ENCODE data around the gene RHBDL3.
"Not testable (repeated sequence)": the region's sequence is repeated elsewhere in the genome, so short reads cannot be mapped to it uniquely, and the experiment has no call there.

Gene RHBDL3

DNA sequence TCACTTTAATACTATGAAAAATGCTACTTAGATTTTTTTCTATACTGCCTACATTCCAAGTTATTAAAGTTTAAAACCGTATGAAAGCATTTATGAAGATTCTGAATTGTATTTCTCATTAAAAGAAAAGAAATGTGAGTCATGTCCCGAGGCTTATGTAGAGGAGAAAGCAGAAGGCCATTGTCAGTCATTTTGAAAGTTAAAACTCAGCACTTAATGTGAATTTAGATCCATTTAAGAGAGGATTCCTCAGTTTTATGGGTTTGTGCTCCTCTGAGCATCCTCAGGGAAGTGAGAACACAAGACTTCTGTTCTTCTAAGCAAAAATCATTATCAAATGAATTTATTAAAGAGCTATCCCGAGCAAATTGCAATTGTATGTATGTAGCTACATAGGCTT is 64.5 kb downstream of the RHBDL3 start:
- DNase-seq, result no peak

DNA sequence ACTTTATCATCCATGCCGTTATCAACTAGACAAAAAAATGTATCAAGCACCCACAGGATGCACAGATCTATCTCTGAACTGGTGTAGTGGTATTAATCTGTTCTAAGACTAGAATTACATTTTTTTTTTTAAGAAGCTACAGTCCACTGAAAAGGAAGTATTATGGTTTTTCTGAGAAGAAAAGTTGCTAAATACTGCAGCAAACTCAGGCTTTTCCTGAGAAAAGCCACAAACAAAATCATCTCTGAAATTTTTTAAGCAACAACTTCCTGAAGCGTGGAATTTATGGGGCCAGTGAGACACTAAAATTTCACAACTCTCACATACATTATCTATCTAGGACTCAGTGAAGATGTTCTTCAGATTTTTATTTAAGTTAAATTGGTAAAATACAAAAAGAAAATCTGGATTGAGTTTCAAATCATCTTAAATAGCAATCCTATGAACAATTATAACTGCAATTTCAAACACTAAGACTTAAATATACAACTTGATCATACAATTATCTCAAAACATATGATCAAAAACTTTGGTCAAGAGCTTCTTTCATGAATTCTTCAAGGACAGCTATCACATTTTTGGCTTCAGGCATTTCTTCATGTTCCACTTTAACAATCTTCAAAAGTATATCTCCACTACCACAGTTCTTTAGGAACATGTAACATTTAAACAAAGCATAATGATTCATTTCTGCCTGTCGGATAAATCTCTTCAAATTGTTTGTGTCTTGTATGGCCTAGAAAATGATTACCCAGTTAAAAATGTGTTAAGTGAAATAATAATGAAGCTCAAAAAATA is 65.8 kb downstream of the RHBDL3 start:
- DNase-seq, result peak; percentile 90

DNA sequence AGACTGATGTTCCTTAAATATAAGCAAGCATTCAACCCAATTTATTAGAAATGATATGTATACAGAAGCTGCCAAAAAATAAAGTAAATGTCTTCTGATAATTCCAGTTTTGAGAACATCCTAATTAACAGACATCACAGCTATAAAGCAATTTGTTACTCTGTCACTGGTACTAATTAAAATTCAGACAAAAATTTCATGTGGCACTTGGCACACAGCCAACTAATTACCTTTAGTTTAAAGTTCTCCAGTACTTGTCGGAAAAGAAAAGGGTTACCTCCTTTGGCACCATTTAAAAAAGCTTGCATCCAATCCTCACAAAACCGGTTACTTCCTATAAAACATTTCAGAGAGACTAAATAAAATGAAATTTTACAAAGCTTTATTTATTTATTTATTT is 67.6 kb downstream of the RHBDL3 start:
- DNase-seq, result no peak

DNA sequence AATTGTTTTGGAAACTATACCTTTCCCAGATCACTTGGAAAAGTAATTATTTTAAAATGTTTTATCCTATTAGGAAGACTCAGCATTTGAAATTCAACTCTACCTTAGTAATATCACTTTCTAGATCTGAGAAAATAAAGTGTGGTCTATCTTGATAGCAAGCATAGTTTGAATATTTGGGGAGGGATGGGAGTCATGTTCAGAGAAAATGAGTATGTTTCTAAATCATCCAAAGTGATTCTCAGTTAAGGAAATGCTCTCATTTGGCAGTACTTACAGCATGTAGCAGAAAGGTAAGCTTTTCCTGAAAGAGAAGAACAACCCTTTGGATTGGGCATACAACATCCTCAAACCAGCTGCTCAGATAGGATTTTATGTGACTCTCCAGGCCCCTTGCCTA is 69.4 kb downstream of the RHBDL3 start:
- no peak for DNase-seq

DNA sequence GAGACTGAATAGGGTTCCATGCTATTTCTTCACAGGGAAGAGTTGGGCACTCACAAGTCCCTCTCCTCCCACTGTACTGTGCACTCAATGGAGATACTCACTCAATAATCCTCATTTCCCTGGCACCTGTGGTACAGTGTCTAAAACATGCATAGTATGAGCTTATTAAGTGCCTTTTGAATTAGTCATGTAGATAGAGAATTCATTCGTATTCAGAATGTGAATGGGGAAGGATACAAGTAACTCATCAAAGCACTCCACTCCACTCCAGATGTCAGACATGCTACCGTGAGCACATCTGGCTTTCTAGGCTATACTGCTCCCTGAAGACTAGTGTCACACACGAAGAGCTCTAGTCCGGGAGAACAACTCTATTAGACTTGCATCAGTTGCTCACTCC is 70.1 kb downstream of the RHBDL3 start:
- no peak for DNase-seq

DNA sequence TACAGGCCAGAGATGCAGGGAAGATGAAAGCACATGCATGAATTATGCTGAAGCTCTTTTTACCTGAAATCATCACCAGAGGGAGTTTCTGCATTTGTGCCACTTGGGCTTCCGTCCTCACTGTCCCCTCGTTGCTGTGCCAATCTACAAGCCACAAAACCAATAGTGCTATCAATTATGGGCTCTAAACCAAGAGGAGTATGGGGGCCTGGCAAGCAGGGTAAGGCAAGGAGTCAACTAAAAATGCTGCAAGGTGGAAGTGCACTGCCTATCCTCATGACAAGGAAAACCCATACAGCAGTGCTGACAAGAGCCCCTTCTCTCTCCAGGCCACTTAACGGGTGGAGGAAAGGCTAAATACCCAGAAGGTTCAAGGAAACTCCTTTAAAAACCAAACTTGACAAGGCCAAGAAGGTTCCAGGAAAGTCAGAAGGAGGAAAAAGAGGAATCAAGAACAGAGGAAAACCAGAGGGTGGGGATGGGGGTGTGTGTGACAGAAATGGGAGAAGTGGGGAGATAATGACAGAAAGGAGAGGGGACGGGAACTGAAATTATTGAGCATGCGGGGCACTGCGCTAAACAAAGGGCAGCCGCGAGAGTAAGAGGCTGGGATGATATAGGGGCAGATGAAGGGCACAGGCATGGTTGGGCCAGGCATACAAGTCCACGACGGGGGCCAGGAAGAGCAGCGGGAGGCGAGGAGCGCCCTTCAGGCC is 75.7 kb downstream of the RHBDL3 start:
- DNase-seq, result peak; percentile 69

DNA sequence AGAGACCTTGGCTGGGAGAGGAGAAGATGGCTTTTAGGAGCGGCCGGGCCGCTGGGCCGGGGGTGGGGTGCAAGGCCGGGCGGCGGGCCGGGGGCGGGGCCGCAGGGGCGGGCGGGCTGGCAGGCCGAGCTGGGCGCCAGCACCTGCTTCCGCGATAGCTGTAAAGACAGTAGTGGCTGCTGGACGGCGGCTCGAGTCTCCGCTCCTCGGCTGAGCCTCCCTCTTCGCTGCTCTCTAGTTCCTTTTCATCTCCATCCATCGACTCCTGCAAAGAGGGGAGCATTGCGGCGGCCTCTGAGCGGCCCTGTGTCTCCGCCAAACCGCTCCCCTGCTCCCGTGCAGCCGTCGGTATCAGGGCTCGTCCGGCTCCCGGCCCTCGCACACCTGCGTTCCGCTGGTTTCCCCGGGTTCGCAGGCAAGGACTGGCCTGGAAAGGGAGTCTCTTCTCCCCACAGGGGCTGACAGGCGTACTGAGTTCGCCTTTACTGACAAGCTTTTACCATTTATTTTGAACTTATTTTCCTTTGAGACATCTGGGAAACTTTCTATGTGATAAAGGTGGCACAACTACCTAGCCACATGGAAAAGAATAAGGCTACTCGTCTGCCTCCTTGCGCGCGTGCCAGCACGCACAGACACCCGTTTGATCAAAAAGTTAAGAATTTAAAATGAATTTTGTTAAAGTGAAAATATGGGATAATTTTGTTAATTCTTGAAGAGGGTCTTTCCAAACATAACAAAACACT is 76.4 kb downstream of the RHBDL3 start, which contains the start of gene C17orf75:
Gene C17orf75, minus strand, starts transcription at position 317 of the 746 bp plus-strand sequence. Its CDS starts 34 bp downstream, at position 283.
- peak; percentile 88 for DNase-seq

DNA sequence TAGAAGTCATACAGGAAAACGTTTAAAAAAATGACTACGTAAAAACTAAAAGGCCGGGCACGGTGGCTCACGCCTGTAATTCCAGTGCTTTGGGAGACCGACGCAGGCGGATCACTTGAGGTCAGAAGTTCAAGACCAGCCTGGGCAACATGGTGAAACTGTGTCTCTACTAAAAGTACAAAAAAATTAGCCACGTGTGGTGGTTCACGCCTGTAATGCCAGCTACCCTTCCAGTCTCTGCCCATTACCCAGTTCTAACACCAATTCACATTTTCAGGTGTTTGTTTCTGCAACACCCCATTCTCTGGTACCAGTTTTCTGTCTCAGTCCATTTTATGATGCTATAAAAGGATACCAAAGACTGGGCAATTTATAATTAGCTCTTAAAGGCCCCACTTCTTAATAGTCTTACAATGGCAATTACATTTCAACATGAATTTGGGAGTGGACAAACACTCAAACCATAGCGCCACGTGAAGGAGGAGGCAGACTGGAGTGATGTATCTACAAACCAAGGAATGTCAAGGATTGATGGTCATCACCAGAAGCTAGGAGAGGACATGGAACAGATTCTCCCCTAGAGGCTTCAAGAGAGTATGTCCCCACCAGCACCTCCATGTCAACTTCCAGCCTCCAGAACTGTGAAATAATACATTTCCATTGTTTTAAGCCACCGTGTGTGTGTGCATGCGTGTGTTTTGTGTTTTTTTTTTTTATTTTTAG is 77.1 kb downstream of the RHBDL3 start:
- DNase-seq, result peak; percentile 9

DNA sequence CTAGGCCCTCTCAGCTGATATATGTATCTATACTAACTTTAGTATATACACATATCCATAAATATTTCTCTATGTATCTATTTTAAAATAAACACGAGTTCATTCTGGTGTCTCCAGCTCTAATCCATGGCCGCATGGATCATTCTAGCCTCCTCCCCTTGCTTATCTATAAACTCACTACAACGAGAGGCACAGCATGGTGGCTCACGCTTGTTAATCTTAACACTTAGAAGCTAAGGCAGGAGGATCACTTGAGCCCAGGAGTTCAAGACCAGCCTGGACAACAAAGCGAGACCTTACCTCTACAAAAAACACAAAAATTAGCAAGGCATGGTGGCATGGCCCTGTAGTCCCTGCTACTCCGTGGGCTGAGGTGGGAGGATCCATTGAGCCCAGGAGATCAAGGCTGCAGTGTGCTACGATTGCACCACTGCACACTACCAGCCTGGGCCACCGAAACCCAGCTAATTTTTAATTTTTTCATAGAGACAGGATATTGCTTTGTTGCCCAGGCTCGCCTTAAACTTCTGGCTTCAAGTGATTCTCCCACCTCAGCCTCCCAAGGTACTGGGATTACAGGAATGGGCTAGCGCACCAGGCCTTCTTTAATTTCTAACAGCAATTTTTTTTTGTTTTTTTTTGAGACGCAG is 80.4 kb downstream of the RHBDL3 start:
- DNase-seq, result no peak

DNA sequence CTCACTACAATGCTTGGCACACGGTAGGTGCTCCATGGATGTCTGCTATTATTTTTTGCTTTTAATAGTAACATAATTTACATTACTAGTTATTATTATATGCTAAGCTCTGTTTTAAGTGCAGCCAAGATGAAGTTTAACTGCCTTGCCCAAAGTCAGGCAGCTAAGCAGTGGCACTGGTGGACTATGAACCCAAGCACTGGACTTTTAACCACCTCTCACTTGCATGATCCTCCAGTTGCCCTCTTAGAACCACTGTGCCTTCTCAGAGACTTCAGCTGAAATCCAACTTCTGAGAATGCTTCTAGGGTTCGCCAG is 82.8 kb downstream of the RHBDL3 start:
- DNase-seq, result peak; percentile 85

DNA sequence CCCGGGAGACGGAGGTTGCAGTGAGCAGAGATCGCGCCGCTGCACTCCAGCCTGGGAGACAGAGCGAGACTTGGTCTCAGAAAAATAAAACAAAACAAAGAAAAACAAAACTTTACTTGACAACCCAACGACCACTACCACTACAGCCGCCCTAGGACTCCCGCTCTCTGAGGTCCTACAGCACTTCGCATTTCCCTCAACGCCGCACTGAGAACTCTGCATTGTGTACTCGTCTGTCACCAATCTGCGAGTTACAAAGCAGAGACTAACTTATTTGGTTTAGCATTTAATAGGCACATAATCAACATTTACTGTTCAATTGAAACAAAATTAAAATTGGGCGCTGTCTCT is 83.8 kb downstream of the RHBDL3 start:
- DNase-seq, result peak; percentile 80

DNA sequence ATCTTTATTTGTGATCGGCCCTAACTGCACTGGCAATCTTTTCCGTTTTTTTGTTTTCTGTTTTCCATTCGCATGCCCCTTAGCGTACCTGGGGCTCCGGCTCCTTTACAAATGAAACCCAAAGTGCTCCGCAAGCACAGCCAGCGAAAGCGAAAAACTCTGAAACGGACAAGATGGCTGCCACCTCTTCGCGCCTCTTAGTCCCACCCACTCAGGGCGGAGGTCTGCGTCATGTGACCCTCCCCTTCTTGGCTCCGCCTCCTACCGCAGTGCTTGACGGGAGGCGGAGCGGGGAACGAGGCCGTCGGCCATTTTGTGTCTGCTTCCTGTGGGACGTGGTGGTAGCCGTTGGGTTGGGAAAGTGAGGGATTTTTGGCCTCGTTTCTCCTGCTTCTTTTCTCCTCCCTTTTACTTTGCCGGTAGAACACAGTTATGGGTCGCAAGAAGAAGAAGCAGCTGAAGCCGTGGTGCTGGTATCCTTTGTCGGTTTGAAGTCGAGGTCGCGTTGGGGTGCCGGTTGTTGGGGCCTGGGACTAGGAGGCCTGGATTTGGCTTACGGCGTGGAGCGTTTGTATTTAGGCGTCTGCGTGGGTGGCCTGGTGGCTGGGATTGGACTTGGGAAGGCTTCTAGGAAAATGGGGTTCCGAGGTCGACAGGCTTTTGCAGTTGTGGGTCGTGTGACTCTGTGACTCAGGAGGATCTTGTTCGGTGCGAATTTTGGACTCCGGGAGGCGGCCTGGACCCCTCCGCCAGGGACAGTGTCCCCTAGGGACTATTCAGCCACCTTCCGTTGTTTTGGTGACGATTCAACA is 84.4 kb downstream of the RHBDL3 start, which contains the start of gene ZNF207:
Gene ZNF207, plus strand, starts transcription at position 304 of the 812 bp plus-strand sequence. Its CDS starts 129 bp downstream, at position 433.
- peak; percentile 97 for DNase-seq

DNA sequence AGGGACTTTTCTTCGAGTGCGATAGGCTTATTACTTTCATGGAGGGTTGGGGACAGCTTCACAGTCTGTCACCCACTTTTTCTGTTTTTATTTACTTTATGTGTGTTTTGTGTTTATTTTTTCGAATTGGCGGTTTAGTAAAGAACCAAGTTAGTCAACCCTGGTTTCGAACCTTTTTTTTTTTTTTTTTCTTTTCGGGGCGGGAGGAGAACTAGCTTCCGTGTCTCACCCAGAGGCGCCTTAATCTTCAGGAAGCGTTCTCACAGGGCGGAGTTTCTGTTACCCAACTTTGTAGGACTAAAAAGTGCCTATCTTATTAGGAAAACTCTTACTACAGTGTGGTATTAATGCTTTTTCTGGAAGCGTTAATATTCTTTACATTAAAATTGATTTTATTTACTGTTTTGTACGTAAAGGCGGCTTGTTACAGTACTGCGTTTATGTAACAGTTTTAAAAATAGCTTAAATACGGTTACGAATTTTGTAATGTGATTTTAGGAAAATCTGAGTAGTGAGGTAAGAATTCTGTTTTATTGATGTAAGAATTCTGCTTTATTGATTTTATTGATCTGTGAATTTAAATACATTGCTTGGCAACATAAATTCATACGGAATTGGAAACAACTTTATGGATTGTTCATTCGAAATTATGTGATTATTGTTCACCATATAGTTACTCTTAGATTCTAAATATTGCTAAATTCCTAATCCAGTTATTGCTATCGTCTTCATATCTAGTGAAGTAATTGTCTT is 85.2 kb downstream of the RHBDL3 start:
- DNase-seq, result peak; percentile 87

DNA sequence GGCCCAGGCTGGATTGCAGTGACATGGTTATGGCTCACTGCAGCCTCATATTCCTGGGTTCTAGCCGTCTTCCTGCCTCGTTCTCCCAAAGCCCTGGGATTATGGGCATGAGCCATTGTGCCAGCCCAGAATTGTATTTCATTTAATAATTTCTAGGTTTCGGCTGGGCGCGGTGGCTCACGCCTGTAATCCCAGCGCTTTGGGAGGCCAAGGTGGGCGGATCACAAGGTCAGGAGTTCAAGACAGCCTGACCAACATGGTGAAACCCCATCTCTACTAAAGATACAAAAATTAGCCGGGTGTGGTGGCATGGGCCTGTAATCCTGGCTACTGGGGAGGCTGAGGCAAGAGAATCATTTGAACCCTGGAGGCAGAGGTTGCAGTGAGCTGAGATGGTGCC is 87.1 kb downstream of the RHBDL3 start:
- not testable (repeated sequence) for DNase-seq

DNA sequence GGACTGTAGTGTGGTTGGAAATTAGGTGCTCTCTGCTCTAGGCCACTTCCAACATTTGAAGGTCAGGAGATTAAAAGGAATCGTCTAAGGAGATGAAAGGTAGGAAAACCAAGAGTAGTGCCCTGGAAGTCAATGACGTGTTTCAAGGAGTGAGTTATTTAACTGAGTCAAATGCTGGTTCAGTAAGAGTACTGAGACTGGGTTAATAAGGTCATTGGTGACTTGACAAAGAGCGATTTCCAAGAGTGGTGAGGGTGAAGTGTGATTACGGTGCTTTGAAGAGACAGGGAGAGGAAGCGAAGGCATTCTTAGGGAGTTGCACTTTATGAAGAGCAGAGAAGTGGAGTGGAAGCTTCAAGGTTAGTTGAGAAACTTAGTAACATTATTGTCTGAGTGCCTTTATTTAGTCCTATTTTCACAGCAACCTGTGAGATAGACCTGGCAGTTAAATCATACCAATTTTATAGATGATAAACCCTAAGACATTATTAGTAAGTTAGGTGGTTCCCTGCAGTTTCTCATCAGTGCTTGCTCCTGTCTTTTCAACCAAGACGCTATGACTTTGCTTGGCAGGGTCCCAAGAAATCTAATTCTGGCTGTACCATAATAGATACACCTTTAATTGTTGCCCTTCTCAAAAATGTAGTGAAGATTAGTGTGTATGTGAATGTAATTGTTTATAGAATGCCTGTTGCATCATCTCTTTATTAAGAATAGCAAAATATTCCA is 90.2 kb downstream of the RHBDL3 start:
- DNase-seq, result no peak

DNA sequence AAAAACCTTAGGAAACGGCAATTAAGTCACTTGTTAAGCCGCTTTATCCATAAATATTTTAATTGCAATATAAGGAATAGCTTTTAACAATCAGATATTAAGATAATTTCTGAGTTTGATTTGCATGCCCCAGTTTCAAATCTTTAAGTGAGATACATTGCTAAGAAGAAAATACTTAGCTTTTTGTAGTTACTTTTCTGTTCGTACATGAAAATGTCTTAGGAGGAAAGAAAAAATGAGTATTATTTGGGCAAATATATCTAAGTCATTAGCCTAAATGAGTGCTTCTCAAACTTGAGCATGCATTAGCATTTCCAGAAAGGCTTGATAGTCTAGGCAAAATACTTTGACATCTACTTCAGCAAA is 90.7 kb downstream of the RHBDL3 start:
- no peak for DNase-seq

DNA sequence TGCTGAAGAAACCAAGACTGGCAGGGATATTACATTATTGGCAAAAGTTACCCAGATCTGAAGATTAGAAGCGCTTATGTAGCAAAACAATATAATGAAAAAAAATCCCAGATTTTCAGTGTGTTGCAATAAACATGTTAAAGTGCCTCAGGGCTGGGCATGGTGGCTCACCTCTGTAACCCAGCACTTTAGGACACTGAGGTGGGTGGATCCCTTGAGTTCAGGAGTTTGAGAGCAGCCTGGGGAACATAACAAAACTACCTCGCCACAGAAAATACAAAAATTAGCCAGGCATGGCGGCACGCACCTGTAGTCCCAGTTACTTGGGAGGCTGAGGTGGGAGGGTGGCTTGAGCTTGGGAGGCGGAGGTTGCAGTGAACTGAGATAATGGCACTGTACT is 91.1 kb downstream of the RHBDL3 start:
- DNase-seq, result no peak

DNA sequence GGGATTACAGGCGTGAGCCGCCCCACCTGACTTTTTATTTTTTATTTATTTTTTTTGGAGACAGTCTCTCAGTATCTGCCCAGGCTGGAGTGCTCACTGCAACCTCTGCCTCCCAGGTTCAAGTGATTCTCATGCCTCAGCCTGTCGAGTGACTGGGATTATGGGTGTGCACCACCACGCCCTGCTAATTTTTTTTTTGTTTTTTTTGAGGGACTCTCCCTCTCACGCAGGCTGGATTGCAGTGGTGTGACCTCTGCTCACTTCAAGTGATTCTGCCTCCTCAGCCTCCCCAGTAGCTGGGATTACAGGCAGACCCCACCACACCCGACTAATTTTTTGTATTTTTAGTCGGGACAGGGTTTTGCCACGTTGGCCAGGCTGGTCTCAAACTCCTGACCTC is 92.0 kb downstream of the RHBDL3 start:
- DNase-seq, result no peak

DNA sequence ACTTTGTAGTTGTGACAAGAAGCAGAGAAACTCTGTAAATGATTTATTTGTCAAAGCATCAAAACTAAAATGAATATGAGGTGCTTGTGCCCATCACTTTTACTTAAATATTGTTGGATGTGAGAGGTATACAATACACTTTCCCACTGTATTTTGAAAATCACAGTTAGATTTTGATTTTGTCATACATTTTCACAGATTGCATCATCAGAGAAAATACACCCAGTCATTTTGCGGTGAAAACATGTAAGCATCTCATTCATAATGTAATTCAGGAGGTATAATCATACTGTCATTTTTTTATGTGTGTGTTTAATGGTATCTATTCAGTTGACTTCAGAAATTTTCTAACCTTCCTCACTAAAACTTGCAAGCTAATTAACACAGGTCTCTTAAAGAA is 95.6 kb downstream of the RHBDL3 start:
- no peak for DNase-seq

DNA sequence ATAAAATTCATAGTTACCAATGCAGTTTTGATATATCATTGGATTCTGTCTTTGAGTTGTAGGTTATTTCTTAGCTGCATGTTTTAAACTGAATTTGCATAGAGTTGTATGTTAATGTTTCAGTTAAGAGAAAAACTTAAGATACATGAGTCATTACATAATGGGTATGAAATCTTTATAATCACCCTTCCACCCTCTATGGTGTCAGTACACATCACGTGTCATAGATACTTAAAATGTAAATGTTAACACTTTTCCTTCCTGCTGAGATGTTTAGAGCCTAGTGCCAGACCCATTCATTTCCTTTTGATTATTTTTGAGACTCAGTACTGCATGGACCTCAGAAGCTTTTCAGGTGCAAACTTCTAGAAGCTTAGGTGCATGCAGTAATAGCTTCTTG is 104.8 kb downstream of the RHBDL3 start:
- DNase-seq, result no peak

All from OCI-M1 (cell line).